Measurements from ENCODE around the gene C10orf90.

GRCh38 chr10:126392068-126392467 is 278.4 kb downstream of the C10orf90 start:
- TF ChIP-seq CTCF (IDR thresholded peaks at IDR 0.05) = no peak
- no peak for TF ChIP-seq ZFX (IDR thresholded peaks at IDR 0.05; ENCODE audit: borderline replicate concordance)

Data from 22Rv1 (cell line).